Ramos (cell line): Measurements from ENCODE around the gene ACOXL.

Experiments used
- in situ Hi-C: fragments of 300-500 bp; cut with MboI; formaldehyde crosslinking; loops from one replicate; pipeline ENCODE4 v1.14.3; 2022; ENCODE audit warnings: low sequenced_read_pairs; ENCODE audit not compliant: unreplicated experiment

The ACOXL gene

DNA sequence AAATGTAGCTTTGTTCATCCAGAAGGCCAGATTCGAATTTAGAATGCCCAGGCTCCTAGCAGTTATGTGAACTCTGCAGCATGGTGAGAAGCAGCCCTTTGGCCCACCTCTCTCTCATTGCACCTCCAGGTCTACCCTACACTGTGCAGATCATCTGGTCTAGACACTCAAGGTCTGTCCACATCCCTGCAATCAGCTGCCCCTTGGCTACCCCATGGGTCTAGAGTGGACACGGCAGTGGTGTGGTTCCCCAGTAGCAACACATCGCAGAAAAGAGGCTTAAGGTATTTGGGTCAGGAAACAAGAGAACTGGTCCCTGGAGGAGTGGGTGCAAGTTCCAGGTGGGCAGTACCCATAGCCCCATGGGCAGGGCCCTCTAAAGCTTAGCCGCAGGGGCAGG is 311.7 kb downstream of the ACOXL start:
- in situ Hi-C loops: loop anchor here (25.0 kb wide), 1 partner anchor 668 kb away; no protein-coding TSS in a partner anchor

DNA sequence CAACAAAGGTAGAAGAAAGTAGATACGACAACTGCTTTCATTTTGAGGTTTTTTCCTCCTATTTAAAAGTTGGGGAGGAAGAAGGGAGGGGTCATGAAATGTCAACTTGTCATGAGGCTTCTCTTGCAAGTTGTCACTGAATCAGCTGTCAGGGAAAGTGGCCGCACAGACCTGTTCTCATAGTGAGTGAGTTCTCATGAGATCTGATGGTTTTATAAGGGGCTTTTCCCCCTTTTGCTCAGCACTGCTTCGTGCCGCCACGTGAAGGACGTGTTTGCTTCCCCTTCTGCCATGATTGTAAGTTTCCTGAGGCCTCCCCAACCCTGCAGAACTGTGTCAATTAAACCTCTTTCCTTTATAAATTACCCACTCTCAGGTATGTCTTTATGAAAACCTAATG is 312.9 kb downstream of the ACOXL start:
- in situ Hi-C loops: loop anchor here (25.0 kb wide), 1 partner anchor 667 kb away; no protein-coding TSS in a partner anchor

- in situ Hi-C loops: loop anchor here (25.0 kb wide), 1 partner anchor 666 kb away; no protein-coding TSS in a partner anchor
These were observed 313.5 kb downstream of the ACOXL start for GRCh38 chr2:111045771-111046444.

- in situ Hi-C loops: loop anchor here (25.0 kb wide), 1 partner anchor 666 kb away; no protein-coding TSS in a partner anchor
These were observed 314.3 kb downstream of the ACOXL start for GRCh38 chr2:111046670-111047069.

DNA sequence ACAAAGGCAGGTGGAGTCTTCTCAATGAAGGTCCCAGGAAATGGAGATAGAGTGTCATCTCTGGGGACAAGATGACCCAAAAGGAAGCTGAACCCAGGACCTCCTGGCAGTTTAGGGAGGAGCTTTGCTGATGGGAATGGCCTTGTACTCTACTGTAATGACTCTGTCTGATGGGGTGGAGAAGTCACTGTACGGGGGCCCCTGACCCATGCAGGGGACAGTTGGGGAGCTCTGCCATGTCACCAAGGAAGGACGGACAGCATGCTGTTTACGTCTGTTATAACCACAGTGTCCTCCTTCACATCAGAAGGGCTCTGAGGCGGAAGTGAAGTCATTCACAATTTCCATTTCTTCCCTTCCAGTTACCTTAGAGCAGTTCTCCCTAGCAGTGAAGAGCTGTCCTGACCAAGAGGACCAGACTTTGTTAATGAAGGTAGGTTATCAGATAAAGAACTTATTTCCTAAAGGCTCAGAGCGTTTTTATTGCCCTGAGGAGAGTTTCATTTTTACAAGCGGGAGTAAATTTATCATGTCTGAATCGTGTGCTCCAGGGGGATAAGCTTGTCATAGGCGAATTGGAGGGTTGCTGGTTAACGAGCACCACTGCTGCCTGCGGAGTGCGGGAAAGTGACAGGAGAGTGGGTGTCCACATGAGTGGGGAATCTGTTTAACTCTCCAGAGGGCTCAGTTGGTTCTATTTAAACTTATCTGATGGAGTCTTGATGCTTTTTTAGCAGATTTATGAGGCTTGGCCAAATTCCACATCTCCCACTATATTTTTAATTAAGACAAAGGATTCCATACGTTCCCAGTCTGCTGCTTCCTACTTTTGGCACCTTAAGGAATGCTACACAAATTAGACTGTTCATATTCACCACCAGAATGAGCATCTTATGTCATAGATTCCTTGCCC is 316.7 kb downstream of the ACOXL start:
- in situ Hi-C loops: loop anchor here (25.0 kb wide), 1 partner anchor 663 kb away; no protein-coding TSS in a partner anchor

GRCh38 chr2:111049792-111050640 is 317.6 kb downstream of the ACOXL start:
- in situ Hi-C loops: loop anchor here (25.0 kb wide), 1 partner anchor 662 kb away; no protein-coding TSS in a partner anchor

- in situ Hi-C loops: no loop called here
These were observed 318.5 kb downstream of the ACOXL start for GRCh38 chr2:111050701-111051376.

GRCh38 chr2:111052621-111053020 is 320.2 kb downstream of the ACOXL start:
- in situ Hi-C loops: no loop called here

GRCh38 chr2:111053266-111053665 is 320.9 kb downstream of the ACOXL start:
- in situ Hi-C loops: no loop called here

GRCh38 chr2:111053825-111054515 is 321.6 kb downstream of the ACOXL start:
- in situ Hi-C loops: no loop called here

DNA sequence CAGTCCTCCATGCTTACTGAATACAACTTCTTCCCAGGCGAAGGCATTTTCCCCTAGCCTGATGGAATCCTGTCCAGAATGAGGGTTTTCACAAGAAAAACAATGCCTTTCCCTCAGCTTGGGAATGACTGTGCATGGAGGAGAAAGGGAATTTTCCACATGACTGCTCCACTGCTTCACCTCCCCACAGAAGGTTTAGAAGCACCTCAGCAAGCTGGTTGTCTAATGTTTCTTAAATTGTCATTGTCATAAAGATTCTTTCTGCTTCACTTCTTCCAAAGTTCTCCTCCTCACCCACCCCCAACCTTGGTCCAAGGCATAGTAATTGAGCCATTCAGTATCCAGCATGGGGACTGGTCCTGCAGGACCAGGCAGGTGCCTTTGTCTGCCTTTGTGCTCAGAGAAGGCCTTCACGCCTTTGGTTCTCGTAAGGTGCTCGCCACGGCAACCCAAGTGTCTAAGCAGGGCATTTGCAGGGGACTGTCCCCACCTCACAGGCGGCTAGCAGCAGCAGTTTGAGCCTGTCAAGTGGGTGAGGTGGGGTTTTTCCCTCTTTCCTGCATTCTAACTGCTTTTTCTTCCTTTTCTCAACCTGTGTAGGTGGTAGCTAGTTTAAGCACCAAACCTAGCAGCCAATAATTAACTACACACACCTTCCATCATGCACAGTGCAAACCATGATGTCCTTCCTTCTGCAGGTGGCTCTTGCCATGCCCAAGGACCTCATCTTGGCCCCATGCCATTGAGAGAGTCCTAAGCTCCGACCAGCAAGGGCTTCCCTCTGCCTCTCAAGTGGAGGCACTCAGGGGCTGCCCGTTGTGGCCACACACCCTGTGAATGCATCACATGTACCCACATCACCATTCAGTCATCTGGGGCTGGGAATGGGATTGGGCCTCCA is 322.7 kb downstream of the ACOXL start:
- in situ Hi-C loops: no loop called here

- in situ Hi-C loops: no loop called here
These were observed 323.4 kb downstream of the ACOXL start for GRCh38 chr2:111055735-111056134.

- in situ Hi-C loops: no loop called here
These were observed 324.7 kb downstream of the ACOXL start for GRCh38 chr2:111057045-111057444.

GRCh38 chr2:111057721-111058120 is 325.3 kb downstream of the ACOXL start:
- in situ Hi-C loops: no loop called here

DNA sequence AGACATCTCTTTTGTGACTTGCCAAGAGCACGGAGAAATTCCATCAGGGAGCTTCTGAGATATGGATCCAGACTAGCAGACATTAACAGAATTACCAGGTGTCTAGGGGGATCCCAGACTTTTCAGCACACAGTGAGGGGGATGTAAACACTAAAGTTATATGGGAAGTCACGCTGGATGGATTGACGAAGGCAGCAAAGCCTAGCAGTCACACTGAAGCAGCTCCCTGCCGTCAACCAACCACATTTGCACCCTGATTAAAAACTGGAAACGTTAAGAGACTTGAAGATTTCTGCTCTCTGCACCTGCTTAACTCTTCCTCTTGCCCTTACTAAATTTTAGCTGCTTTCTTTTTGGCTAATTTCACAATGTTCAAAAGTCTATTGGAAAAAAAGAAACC is 325.9 kb downstream of the ACOXL start:
- in situ Hi-C loops: no loop called here

DNA sequence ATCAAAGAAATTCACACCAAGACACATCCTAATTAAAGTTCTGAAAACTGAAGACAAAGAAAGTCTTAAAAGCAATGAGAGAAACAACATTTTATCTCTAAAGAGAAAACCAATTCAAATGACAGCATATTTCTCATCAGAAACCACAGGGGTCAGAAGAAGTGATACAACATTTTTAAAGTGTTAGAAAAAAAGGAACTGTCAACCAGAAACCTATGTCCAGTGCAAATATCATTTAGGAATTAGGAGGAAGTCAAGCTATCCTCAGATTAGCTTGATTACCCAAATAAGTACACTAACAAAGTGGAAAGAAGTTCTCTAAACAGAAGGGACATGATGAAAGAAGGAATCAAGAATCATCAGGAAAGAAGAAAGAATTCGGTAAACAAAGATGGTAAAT is 328.8 kb downstream of the ACOXL start:
- in situ Hi-C loops: no loop called here

- in situ Hi-C loops: no loop called here
These were observed 330.0 kb downstream of the ACOXL start for GRCh38 chr2:111062417-111062816.

- in situ Hi-C loops: no loop called here
These were observed 333.8 kb downstream of the ACOXL start for GRCh38 chr2:111066062-111066593.
